Activated T-cell treated with anti-CD3 and anti-CD28 coated beads for 24 hours (primary cell): Measurements from ENCODE around the gene ZNF263.

Experiments
- DNase-seq: peaks from one replicate; pipeline ENCODE4 v3.0.0-alpha.2; 2020; ENCODE audit warnings: low read depth

The ZNF263 gene

GRCh38 chr16:3282730-3283542 lies at the start of gene ZNF263:
TSS of gene ZNF263 (plus strand) at chr16:3283491. CDS start at chr16:3283819, 328 bp downstream.
- DNase-seq, result peak; percentile 90

- DNase-seq, result no peak
These were observed 48.8 kb upstream of the ZNF263 start for GRCh38 chr16:3234543-3234856.

- peak; percentile 90 for DNase-seq
These were observed 48.3 kb upstream of the ZNF263 start, which contains the start of gene ZNF200 for GRCh38 chr16:3234857-3235561. TSS of gene ZNF200 (minus strand) at chr16:3235158. CDS start at chr16:3233755, 1,403 bp downstream.

- DNase-seq, result no peak
These were observed 47.2 kb upstream of the ZNF263 start for GRCh38 chr16:3235856-3236669.

- DNase-seq, result no peak
These were observed 41.5 kb upstream of the ZNF263 start for GRCh38 chr16:3241761-3242160.

GRCh38 chr16:3242709-3243108 lies 40.6 kb upstream of the ZNF263 start:
- DNase-seq, result no peak

GRCh38 chr16:3243882-3244281 lies 39.4 kb upstream of the ZNF263 start:
- DNase-seq, result no peak

GRCh38 chr16:3246002-3246401 lies 37.3 kb upstream of the ZNF263 start:
- DNase-seq, result no peak

- no peak for DNase-seq
These were observed 36.4 kb upstream of the ZNF263 start for GRCh38 chr16:3246876-3247275.

GRCh38 chr16:3248596-3248995 lies 34.7 kb upstream of the ZNF263 start:
- DNase-seq, result no peak

- no peak for DNase-seq
These were observed 34.3 kb upstream of the ZNF263 start for GRCh38 chr16:3249020-3249419.

GRCh38 chr16:3249451-3249850 lies 33.8 kb upstream of the ZNF263 start:
- DNase-seq, result no peak

- no peak for DNase-seq
These were observed 30.3 kb upstream of the ZNF263 start for GRCh38 chr16:3252967-3253366.

- DNase-seq, result no peak
These were observed 29.0 kb upstream of the ZNF263 start for GRCh38 chr16:3254309-3254708.

GRCh38 chr16:3256146-3256865 lies 27.0 kb upstream of the ZNF263 start, which contains the start of gene MEFV:
TSS of gene MEFV (minus strand) at chr16:3256633. CDS start at chr16:3256587, 46 bp downstream.
- no peak for DNase-seq

GRCh38 chr16:3256866-3257465 lies 26.3 kb upstream of the ZNF263 start:
- DNase-seq, result no peak

- no peak for DNase-seq
These were observed 23.5 kb upstream of the ZNF263 start for GRCh38 chr16:3259836-3260235.

- no peak for DNase-seq
These were observed 20.8 kb upstream of the ZNF263 start for GRCh38 chr16:3262517-3262916.

GRCh38 chr16:3264137-3265036 lies 18.9 kb upstream of the ZNF263 start:
- DNase-seq, result peak; percentile 98

GRCh38 chr16:3266873-3267537 lies 16.3 kb upstream of the ZNF263 start:
- DNase-seq, result no peak
